ENCODE data around the gene TAAR5.
"Not testable (repeated sequence)": the region's sequence is repeated elsewhere in the genome, so short reads cannot be mapped to it uniquely, and the experiment has no call there.

Gene TAAR5

DNA sequence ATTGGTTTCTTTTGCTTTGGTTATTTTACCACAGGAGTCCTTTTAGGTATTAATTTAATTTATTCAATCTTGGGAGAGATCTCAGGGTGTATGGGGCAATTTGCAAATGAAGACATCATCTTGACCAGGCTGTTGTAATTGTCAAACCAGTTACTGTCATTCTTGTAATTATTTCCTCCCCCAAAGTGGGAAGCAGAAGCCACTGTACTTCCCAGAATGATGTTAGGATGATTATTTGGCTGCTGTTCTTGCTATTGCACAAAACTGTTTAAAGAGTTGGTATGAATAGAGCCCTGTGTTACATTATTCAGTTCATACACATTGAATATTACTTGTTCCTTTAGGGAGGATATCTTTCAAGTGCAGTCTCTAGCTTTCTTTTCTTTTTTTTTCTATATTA is 17.8 kb downstream of the TAAR5 start:
- DNase-seq (ENCODE audit: low read depth in 2 of 3, low spot score in 1 of 3): no peak

- DNase-seq (ENCODE audit: low read depth in 2 of 3, low spot score in 1 of 3): no peak
Observed at GRCh38 chr6:132570221-132570777, 19.2 kb downstream of the TAAR5 start, which contains the start of gene TAAR6. TSS of gene TAAR6 (plus strand) at chr6:132570322. CDS start at chr6:132570322, 0 bp downstream.

GRCh38 chr6:132569170-132569569 is 20.4 kb downstream of the TAAR5 start:
- no peak for DNase-seq (ENCODE audit: low read depth in 2 of 3, low spot score in 1 of 3)

DNA sequence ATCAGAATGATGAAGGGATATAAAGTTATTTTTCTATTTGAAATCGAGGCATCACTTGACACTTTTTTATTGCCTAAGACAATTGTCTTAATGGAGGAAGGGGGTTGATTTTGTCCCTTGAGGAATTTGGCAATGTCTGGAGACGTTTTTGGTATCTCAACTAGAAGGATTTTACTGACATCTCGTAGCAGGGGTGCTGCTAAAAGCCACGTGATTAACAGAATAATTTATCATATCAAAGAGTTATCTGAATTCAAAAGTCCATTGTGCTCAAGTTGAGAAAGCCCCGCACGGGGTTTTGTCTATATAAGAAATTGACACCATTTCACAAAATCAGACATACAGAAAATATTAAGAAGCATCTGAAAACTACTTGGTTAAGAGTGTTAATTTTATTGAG is 20.9 kb downstream of the TAAR5 start:
- DNase-seq (ENCODE audit: low read depth in 2 of 3, low spot score in 1 of 3): no peak

GRCh38 chr6:132567566-132567965 is 22.0 kb downstream of the TAAR5 start:
- DNase-seq (ENCODE audit: low read depth in 2 of 3, low spot score in 1 of 3): no peak

DNA sequence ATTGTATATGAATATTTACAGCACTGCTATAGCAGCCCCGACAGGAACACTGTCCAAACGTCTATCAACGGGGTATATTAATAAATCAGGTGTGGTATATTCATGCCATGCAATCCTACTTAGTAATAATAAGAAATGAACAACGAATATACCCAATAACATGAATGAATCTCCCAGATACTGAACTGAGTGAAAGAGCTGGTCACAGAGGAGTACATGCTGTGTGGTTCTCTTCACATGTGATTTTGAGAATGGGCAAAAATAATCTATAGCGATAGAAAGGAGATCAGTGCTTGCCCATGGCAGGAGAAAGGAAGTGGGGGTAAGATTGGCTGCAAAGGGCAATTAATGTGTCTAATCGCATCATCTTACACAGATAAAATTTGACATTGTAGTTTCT is 23.1 kb downstream of the TAAR5 start:
- no peak for DNase-seq (ENCODE audit: low read depth in 2 of 3, low spot score in 1 of 3)

- not testable (repeated sequence) for DNase-seq (ENCODE audit: low read depth in 2 of 3, low spot score in 1 of 3)
Observed at GRCh38 chr6:132560087-132560486, 29.5 kb downstream of the TAAR5 start.

DNA sequence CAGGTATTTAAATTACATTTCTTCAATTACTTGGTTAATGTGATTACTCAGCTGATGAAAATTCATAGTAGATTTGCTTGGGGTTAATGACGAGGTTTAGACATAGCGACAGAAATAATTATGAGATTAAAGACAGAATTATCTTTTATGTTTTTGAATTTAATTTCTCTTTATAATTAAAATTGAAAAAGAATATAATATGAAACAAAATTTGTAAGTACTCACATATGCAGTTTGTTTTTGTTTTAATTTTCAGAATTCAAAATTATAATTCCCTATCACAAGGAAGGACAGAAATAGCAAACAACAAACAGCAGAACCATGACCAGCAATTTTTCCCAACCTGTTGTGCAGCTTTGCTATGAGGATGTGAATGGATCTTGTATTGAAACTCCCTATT is 37.2 kb downstream of the TAAR5 start, which contains the start of gene TAAR8:
Gene TAAR8 (plus strand): TSS at position 301 of the 400 bp plus-strand sequence. CDS start 21 bp downstream, at position 322.
- no peak for DNase-seq (ENCODE audit: low read depth in 2 of 3, low spot score in 1 of 3)

DNA sequence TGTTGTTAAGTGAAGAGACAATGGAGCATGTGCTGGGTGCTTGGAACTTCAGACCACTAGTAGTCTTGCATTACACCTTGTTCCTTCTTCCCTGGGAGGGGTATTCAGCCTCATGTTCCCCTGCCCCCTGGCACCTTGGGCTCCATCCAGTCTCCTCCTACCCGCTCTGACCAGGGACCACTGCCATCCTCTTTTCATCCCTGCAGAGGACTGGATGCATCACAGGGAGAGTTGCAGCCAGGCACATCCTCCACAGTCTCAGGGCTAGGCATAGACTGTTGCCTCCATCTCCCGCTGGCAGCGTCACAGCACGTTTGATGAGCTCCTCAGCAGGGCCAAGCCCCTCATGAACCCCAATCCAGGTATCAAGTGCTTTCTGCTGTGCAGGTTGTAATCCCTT is 38.3 kb downstream of the TAAR5 start:
- DNase-seq (ENCODE audit: low read depth in 2 of 3, low spot score in 1 of 3): no peak

- DNase-seq (ENCODE audit: low read depth in 2 of 3, low spot score in 1 of 3): no peak
Observed at GRCh38 chr6:132548746-132549463, 40.6 kb downstream of the TAAR5 start.

DNA sequence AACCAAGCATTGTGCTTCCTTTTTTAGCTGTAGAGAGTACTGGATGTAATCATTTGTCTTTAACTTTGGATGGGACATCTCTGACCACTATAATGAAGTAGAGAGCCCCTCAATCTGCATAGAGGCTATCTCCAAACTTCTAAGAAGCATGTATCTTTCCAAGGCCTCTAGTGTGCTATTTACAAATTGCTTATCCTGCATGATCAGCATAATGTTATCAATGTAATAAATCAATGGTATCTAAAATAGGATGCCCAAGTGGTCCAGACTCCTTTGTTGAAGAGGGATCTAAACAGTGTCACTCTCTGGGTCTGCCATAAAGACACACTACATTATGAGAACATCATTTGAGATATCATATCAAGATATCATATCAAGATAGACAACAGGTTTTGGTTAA is 44.7 kb downstream of the TAAR5 start:
- no peak for DNase-seq (ENCODE audit: low read depth in 2 of 3, low spot score in 1 of 3)

Measured in stimulated activated CD4-positive, alpha-beta T cell treated with anti-CD3 and anti-CD28 coated beads, Interleukin-12 subunit alpha, Interleukin-12 subunit beta, amount 100 ng/mL, for 48 hours (primary cell).